HL-60 (cell line): ENCODE measurements around the gene RYR3.

Source experiments
- DNase-seq, 2 experiments: peaks; one replicate each; pipeline ENCODE4 v3.0.0-alpha.2; 2010 to 2020; ENCODE audit warnings: low read depth in 1 of 2, low spot score in 1 of 2
- H3K27ac ChIP-seq: fragments of 250-450 bp; sonication (Bioruptor Pico); replicated peaks from 2 replicates; pipeline ENCODE4 v1.5.1; 2020; ENCODE audit warnings: mild to moderate bottlenecking, moderate library complexity
- H3K27me3 ChIP-seq: fragments of 250-450 bp; sonication (Bioruptor Pico); 2 replicates; pipeline ENCODE4 v1.5.1; 2021; ENCODE audit warnings: mild to moderate bottlenecking, moderate library complexity; ENCODE audit not compliant: insufficient read depth, poor library complexity, severe bottlenecking
- H3K4me3 ChIP-seq: replicated peaks from 2 replicates; pipeline ENCODE4 v1.5.1; 2011; ENCODE audit warnings: mild to moderate bottlenecking, control low read depth, low read length; ENCODE audit not compliant: insufficient read depth
- CTCF ChIP-seq: IDR thresholded peaks from one replicate; pipeline ENCODE4 v1.5.1; 2011; ENCODE audit warnings: low read length, control low read depth, inconsistent platforms; ENCODE audit not compliant: insufficient read depth
- GABPA ChIP-seq: IDR thresholded peaks from 2 replicates; pipeline ENCODE4 v1.6.1; 2012; ENCODE audit warnings: low read depth
- POLR2AphosphoS5 ChIP-seq: IDR thresholded peaks from 2 replicates; pipeline ENCODE4 v1.6.1; 2012; ENCODE audit warnings: low read depth
- REST ChIP-seq: IDR thresholded peaks from 2 replicates; pipeline ENCODE4 v1.6.1; 2012; ENCODE audit warnings: low read depth; ENCODE audit not compliant: insufficient replicate concordance
- SPI1 ChIP-seq: IDR thresholded peaks from 2 replicates; pipeline ENCODE4 v1.6.1; 2012; ENCODE audit warnings: low read depth, mild to moderate bottlenecking, borderline replicate concordance

RYR3 gene

GRCh38 chr15:33839540-33839939, 528.8 kb downstream of the RYR3 start:
- no peak for TF ChIP-seq SPI1
- no peak for TF ChIP-seq REST
- TF ChIP-seq POLR2AphosphoS5: no peak
- TF ChIP-seq GABPA: no peak
- no peak for TF ChIP-seq CTCF
- Histone ChIP-seq H3K27ac (no peak overlapping the region), H3K27me3 (no peaks in the 10 kb centered on the region), H3K4me3 (no peak overlapping the region)
- no peak for DNase-seq

GRCh38 chr15:33840615-33841014, 529.8 kb downstream of the RYR3 start:
- no peak for DNase-seq
- Histone ChIP-seq H3K4me3 (no peak overlapping the region), H3K27me3 (no peaks in the 10 kb centered on the region), H3K27ac (no peak overlapping the region)
- TF ChIP-seq SPI1 (no peak), GABPA (no peak), REST (no peak), CTCF (no peak), POLR2AphosphoS5 (no peak)

DNA sequence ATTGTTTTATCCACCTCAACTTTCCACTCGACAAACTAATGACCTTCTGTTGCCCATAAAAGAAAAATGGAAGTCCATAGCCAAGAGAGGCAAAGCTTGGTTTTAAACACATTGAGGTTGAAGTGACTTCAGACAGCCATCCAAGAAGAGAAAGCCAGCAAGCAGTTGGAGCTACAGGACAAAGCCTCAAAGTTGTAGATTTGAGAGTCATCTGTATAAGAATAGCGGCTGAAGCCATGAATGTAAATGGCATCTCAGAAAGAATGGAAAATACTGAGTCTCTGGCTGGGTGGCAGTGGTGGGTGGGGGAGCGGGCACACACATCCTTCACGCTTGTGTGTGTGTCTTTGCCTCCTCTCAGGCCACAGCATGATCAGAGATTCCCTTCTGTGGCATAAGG, 533.4 kb downstream of the RYR3 start:
- Histone ChIP-seq H3K4me3 (no peak overlapping the region), H3K27me3 (no peaks in the 10 kb centered on the region), H3K27ac (no peak overlapping the region)
- DNase-seq: no peak
- TF ChIP-seq REST: no peak
- no peak for TF ChIP-seq CTCF
- no peak for TF ChIP-seq SPI1
